GM13976 (cell line): ENCODE data around the gene LRRC4C.

ENCODE experiments used
- DNase-seq: peaks from one replicate; pipeline ENCODE4 v3.0.0; 2012; ENCODE audit warnings: low spot score
- in situ Hi-C: fragments of 300-500 bp; cut with MboI; formaldehyde crosslinking; loops from one replicate; pipeline ENCODE4 v1.12.0; 2022; ENCODE audit warnings: low sequenced_read_pairs, mixed read lengths, inconsistent platforms; ENCODE audit not compliant: unreplicated experiment
- TF ChIP-seq, protein P1 (sequence below): IDR thresholded peaks from 2 replicates; pipeline ENCODE4 v1.5.1; 2012; ENCODE audit warnings: borderline replicate concordance, mild to moderate bottlenecking; ENCODE audit not compliant: insufficient read depth; ENCODE audit errors: extremely low read depth, missing control alignments, control extremely low read depth

Gene LRRC4C

DNA sequence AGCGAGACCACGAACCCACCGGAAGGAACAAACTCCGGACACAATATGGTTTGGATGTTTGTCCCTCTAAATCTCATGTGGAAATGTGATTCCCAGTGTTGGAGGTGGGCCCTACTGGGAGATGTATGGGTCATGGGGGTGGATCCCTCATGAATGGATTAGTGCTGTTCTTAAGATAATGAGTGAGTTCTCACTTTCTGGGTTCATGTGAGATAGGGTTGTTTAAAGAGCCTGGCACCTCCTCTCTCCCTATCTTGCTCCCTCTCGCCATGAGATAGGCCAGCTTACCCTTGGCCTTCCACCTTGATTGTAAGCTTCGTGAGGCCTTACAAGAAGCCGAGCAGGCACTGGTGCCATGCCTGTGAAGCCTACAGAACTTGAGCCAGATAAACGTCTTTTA is 184.6 kb downstream of the LRRC4C start:
- no peak for DNase-seq
- TF ChIP-seq, protein P1, sequence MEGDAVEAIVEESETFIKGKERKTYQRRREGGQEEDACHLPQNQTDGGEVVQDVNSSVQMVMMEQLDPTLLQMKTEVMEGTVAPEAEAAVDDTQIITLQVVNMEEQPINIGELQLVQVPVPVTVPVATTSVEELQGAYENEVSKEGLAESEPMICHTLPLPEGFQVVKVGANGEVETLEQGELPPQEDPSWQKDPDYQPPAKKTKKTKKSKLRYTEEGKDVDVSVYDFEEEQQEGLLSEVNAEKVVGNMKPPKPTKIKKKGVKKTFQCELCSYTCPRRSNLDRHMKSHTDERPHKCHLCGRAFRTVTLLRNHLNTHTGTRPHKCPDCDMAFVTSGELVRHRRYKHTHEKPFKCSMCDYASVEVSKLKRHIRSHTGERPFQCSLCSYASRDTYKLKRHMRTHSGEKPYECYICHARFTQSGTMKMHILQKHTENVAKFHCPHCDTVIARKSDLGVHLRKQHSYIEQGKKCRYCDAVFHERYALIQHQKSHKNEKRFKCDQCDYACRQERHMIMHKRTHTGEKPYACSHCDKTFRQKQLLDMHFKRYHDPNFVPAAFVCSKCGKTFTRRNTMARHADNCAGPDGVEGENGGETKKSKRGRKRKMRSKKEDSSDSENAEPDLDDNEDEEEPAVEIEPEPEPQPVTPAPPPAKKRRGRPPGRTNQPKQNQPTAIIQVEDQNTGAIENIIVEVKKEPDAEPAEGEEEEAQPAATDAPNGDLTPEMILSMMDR = no peak
- in situ Hi-C loops = no loop called here

DNA sequence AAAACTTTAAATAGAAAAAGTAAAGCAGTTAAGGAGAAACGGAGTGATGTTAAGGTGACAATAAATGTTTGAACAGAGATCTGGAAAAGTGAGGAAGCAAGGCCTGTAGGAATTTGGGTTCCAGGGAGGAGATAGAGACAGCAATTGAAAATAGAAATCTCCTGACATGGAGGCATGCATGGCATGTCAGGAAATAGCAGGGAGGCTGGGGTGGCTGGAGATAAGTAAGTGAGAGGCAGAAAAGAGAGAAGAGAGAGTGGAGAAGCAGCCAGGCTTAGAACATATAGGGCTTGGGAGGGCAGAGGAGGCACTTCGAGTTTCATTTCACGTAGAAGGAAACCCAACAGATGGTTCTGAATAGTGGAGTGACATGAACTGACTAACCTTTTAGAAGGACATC is 185.5 kb downstream of the LRRC4C start:
- TF ChIP-seq, protein P1 = no peak
- no peak for DNase-seq
- in situ Hi-C loops = no loop called here

DNA sequence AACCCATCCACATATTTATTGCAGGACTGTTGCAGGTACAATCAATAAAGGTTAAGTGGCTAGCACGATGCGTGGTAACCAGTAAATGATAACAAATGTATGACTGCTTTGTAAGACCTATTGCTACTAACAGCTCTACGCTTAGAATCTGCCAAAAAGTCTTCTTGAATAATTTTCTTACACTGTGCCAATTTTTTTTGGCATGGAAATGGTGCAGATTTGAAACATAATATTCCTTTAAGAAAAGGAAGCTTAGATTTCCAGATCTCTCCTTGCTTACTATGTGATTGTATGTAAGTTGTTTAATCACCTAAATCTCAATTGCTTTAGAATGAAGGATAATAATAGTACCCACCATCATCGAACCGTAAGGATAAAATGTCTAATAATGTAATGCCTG is 192.0 kb downstream of the LRRC4C start:
- TF ChIP-seq, protein P1 = no peak
- in situ Hi-C loops = no loop called here
- DNase-seq = no peak

DNA sequence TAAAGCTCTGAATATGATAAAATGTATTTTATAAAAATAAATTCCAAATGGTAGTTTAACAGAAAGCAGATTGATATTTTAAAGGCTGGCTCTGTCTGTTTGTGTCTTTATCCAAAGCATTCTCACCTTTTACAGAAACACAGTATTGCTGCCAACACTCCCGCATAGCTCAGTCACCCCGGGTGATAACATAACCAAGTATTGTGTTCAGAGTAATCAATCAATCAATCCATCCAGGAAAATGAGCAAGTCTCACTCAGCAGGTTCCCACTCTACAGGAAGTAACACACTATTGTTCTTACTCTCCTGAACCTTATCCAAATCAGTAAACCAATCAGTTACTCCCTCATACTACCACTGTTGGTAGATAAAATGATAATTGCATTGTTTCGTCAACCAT is 203.4 kb downstream of the LRRC4C start:
- in situ Hi-C loops = no loop called here
- DNase-seq = no peak
- TF ChIP-seq, protein P1 = no peak

DNA sequence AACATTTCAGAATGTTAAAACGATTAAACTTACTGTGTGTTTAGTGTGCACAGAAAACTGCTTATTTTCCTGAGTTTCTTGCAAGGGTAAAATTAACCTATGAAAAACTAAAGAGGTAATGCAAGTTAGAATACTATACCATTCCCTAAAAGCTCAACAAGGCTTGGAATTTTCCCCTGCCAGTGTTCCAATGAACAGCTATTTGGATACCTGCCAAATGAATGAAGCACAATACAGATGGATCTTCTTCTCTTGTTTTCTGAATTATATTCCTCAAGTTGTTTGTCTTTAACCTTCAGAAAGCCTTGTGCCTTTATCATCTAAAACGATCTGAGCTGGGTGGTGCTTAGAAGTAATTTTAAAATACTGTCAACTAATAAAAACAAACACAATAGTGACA is 204.5 kb downstream of the LRRC4C start:
- no peak for DNase-seq
- TF ChIP-seq, protein P1 = no peak
- in situ Hi-C loops = no loop called here

DNA sequence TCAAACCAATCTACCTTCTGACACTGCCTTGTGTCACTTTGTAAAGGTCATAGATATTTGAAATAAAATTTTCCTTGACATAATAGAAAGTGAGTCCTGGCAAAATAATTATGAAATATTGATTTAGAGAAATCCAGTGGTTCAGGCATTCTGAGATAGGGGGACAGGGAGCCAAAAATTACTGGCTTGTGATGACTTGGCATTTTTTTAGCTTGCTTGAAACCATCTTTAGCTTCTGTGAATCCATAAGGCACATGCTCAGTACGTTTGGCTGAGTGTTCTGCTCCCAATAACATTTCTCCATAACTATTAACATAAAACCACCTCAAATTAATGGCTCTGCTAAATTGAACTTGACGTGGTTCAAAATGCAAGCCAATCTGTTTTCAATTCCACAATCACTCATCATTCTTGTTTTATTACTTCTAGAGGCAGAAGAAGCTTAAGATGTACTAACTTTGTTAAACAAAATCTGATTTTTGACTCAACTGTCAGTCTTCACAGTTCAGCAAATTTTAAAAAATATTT is 209.0 kb downstream of the LRRC4C start:
- in situ Hi-C loops = no loop called here
- DNase-seq = no peak
- TF ChIP-seq, protein P1 = no peak

DNA sequence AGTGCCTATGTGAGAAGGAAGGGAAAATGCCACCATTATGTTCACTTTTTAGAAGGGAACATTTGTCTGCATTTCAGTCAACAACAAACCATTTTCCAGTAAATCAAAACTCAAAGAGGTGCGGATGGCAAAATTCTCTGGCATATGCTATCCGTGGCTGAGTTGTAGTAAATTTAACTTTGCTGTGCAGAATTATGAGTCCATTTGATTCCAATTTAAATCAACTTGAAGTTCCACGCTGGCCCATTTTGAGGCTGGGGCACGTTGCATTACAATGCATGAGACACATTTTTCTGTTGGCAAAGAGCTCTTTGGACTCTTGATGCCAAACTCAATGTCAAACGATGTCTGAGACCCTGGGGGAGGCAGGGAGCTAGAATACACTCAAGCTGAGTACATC is 211.8 kb downstream of the LRRC4C start:
- TF ChIP-seq, protein P1 = no peak
- in situ Hi-C loops = no loop called here
- no peak for DNase-seq
